NOMO-1 (cell line): Measurements from ENCODE around the gene BOK.

Source experiments
- DNase-seq, 2 experiments: peaks; one replicate each; lab custom pipeline; 2025; ENCODE audit not compliant: unreplicated experiment in 2 of 2; lab: John Stamatoyannopoulos, UW

Gene BOK

DNA sequence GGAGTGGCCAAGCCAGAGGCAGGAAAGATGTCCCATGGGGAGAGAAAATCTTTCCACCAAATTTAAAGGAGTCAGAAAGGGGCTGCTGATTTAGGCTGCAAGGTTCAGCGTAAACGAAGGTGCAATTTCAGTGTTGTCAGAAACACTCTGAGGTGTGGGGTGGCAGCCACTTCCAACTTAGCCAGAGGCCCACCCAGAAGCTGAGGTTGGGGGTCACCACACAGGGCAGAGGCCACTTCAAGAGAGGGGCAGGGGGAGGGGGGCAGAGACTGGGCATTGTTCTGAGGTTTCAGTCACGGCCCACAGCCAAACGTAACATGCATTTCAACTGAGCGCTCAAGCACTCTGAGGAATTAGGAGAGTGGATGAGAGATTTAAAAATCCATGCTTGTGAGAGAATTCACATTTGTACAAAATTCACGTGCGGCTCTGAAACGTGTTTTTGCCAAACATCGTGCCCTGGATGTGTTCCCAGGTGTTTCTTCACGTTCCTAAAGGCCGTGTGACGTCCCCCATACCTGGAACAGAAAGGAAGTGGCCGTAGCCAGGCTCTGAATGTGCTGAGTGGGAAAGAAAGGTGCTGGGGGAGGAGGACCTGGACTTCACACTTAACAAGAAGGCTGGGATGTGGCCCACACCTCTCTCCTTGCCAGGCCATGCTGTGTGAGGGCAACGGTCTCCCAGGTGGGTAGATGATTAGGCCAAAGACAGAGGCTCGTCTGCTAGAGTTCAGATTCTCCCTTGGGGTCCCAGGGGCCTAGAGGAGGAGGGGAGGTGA lies 19.5 kb upstream of the BOK start:
- no peak for DNase-seq

- DNase-seq = no peak
These were observed 18.8 kb upstream of the BOK start for GRCh38 chr2:241539616-241540374.

DNA sequence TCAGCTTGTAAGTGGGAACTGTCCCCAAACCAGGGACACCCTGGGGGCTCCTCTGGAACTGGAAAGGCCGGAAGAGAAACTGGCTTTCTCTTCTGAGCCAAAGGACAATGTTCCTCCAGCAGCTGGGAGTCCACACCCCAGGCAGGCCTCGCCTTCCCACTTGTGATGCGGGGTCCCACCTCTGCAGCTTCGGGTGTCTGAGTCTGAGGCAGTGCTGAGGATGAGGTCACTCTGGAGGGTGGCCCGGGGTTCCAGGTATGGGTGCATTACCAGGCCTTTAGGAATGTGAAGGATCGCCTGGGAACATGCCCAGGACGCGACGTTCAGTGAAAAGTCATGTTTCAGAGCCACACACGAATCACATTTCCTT lies 18.2 kb upstream of the BOK start:
- no peak for DNase-seq

- peak; percentile 13 to 21 for DNase-seq
These were observed 17.6 kb upstream of the BOK start for GRCh38 chr2:241540771-241541561.

DNA sequence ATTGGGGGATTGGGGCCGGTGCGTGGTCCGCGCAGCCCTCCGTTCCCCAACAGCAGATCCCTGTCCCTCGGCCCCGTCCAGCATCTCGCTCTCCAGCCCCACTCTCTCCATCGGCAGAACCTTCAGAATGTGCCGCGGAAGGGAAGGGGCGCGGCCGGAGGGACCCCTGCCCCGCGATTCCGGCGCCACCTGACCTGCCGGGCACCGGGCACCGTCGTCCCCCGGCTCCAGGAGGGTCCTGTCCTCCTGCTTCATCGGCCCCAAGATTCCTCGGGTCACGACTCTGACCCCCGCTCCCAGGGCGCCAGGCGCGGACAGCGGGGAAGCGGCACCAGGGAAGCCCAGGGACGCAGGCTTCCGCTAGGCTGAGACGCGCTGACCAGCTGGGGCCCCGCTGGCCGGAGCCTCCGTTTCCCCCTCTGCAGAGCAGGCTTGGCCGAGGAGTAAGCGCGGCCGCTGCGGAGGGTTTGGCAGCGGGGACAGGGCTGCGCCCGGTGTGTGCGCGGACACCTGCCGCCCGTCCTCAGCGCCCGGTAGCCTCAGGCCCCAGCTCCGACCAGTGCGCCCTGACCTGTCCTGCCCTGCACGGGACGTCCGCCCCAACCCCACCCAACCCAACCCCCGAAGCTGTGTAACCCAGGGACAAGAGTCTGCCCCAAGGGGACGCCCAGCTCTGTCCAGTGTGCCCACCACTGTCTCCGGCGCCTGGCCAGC lies 16.8 kb upstream of the BOK start:
- DNase-seq = no peak

GRCh38 chr2:241542278-241542605 lies 16.3 kb upstream of the BOK start:
- DNase-seq = no peak

DNA sequence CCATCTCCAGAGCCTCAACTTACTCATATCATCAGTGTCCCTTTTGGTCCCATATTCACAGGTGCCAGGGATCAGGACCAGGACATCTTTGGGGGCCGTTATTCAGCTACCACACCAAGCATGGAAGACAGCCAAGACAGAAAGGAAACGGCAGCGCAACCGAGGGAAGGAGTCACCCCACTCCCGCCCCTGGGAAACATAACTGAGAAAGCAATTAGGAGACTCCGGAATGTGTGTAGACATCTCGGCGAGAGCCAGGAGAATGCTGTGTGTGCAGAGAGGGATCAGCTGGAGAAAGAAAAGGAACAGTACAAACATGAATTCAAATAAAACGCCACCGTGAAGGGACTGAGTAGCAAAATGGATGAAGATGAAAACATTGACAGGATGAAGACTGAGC lies 13.4 kb upstream of the BOK start:
- DNase-seq = no peak

DNA sequence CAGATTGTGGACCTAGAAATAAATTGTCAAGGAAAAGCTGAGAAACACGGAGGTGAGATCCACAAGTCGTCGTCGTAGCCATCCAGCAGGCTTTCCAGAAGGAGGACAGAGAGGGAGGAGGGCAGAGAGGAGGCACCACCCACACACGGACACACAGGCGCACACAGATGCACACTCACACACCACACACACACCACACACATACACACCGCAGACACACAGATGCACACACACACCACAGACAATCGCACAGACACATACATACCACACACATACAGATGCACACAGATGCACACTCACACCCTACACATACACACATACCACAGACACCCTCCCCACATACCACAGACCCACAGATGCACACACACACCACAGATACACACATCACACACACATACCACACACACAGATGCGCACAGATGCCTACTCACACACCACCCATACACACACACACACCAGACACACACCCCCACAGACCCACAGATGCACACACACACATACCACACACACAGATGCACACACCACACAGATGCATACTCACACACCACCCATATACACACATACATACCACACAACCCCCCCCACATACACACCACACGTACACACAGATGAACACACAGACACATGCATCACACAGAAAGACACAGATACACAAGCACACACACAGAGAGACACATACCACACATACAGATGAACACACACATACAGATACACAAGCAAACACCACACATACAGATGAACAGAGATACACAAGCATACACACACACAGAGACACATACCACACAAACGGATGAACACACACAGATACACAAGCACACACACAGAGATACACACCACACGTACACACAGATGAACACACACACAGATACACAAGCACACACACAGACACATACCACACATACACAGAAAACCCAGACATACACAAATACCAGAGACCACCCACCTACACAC lies 12.7 kb upstream of the BOK start:
- no peak for DNase-seq

- DNase-seq = no peak
These were observed 11.6 kb upstream of the BOK start for GRCh38 chr2:241546771-241547498.

DNA sequence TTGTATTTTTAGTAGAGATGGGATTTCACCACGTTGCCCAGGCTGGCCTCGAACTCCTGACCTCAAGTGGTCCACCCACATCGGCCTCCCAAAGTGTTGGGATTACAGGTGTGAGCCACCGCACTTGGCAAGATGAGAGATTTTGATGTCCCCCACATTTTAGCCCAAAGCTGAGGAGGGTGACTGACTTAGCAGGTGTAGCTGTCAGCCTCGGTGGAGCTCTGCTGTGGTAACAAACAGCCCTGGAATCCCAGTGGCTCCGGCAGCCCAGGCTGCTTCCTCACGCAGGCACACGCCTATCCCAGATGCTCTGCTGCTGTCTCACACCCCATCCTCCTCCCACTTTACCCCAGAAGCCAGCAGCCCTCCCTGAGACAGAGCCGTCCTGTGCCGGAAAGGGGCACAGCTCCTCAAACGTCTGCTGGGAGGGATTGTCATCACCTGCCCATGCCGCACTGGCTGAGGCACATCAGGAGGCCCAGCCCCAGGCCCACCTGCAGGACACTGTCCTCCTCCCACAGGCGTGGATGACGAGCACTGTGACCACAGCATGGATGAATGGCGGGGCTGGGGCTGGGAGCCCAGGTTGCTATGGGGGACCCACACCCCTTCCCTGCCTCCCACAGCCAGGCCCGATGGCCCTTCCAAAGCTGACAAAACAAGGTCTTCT lies 10.6 kb upstream of the BOK start:
- DNase-seq = no peak

DNA sequence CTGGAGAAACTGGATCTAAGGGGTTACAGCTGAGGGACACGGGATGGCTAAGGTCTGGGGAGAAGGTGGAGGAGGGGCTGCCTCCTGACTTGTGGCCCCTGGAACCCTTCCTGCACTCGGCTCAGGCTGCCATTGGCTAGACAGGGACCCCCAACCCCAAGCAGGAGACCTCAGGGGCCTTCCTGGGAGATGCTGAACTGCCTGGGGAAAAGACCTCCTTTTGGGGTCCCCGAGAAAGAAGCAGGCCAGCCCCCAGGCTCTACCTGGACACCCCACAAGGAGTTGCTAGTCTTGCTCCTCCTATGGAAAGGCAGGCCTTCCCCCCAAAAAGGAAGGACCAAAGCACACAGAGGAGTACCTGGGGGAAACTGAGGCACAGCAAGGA lies 10.1 kb upstream of the BOK start:
- DNase-seq = no peak

- DNase-seq = no peak
These were observed 7.6 kb upstream of the BOK start for GRCh38 chr2:241550616-241551580.

GRCh38 chr2:241551599-241551997 lies 6.9 kb upstream of the BOK start:
- DNase-seq = no peak

GRCh38 chr2:241551998-241552737 lies 6.4 kb upstream of the BOK start:
- no peak for DNase-seq

GRCh38 chr2:241553512-241553830 lies 5.1 kb upstream of the BOK start:
- DNase-seq = no peak

- no peak for DNase-seq
These were observed 4.6 kb upstream of the BOK start for GRCh38 chr2:241553981-241554380.
